Sigmoid colon (tissue), 7 donors: ENCODE data around the gene MPEG1. TPM values are rescaled to one million over a fixed set of nuclear protein-coding genes. Genes with fewer than 3 reads are reported as not detected.

Experiments used
- DNase-seq: peaks from one replicate; pipeline ENCODE4 v3.0.0-alpha.2; 2019
- H3K27ac ChIP-seq, 4 donors: fragments of 200-600 bp; sonication (generic); one replicate each; pipeline ENCODE4 v1.5.1; 2016 to 2019; ENCODE audit warnings: mild to moderate bottlenecking in 1 of 4
- H3K27me3 ChIP-seq, 3 donors: fragments of 200-600 bp; sonication (generic); one replicate each; pipeline ENCODE4 v1.5.1; 2019; ENCODE audit warnings: mild to moderate bottlenecking in 1 of 3
- H3K36me3 ChIP-seq, 4 donors: fragments of 200-600 bp; sonication (generic); one replicate each; pipeline ENCODE4 v1.5.1; 2016 to 2019
- H3K4me1 ChIP-seq, 4 donors: fragments of 200-600 bp; sonication (generic); one replicate each; pipeline ENCODE4 v1.5.1; 2017 to 2019
- H3K4me3 ChIP-seq, 4 donors: fragments of 200-600 bp; sonication (generic); one replicate each; pipeline ENCODE4 v1.5.1; 2017 to 2019; ENCODE audit warnings: mild to moderate bottlenecking in 2 of 4, moderate library complexity in 1 of 4
- H3K9me3 ChIP-seq, 4 donors: fragments of 200-600 bp in 3 of 4; sonication (generic) in 3 of 4; one replicate each; pipeline versions ENCODE4 v1.5.1 to v1.6.1; 2013 to 2019
- CTCF ChIP-seq, 4 experiments: fragments of 450-650 bp in 3 of 4; fragments of 200-600 bp in 1 of 4; IDR thresholded peaks; one replicate each; pipeline ENCODE4 v1.5.1; 2016 to 2019; ENCODE audit warnings: antibody characterized with exemption in 4 of 4, mild to moderate bottlenecking in 3 of 4, moderate library complexity in 2 of 4
- EP300 ChIP-seq, 4 donors: sonication (generic); formaldehyde crosslinking; IDR thresholded peaks; one replicate each; pipeline ENCODE4 v1.6.1; 2017; ENCODE audit warnings: antibody characterized with exemption in 4 of 4
- POLR2A ChIP-seq, 2 donors: fragments of 450-650 bp; IDR thresholded peaks; one replicate each; pipeline ENCODE4 v1.6.1; 2016; ENCODE audit warnings: antibody characterized with exemption in 2 of 2, mild to moderate bottlenecking in 2 of 2, moderate library complexity in 2 of 2
- POLR2AphosphoS5 ChIP-seq, 4 donors: sonication (generic); formaldehyde crosslinking; IDR thresholded peaks; one replicate each; pipeline ENCODE4 v1.6.1; 2017; ENCODE audit warnings: antibody characterized with exemption in 4 of 4
- WGBS, 2 donors: extraction: QIAGEN DNeasy Blood & Tissue Kit; methylation state at CpG; one replicate each; pipeline ENCODE4 v1.1.7; 2013; 5-methylcytosine and 5-hydroxymethylcytosine counted together
- intact Hi-C: fragments of 100-400 bp; cut with DNase I; formaldehyde crosslinking; loops from one replicate; pipeline ENCODE4 v1.15.1; 2023
- polyA plus RNA-seq, 3 donors: library from polyadenylated mRNA; stranded (reverse); fragments of 200-250 nt; gene quantifications; one replicate each; pipeline ENCODE4 v1.2.3, GENCODE V29; 2013
- total RNA-seq, 4 donors: library from RNA; depleted of rRNA; stranded (reverse); fragments of >200 nt; gene quantifications; one replicate each; pipeline ENCODE4 v1.1.0, GENCODE V29; 2016
- donor health status: healthy with polysubstance abuse.
- donor health status: Bipolar disorder and iron deficiency.
- donor health status: healthy.

MPEG1 gene
- total and polyA plus RNA-seq, 7 donors: 8.0 to 63.8 (median 15.6) TPM

- no peaks in the 10 kb centered on the region for H3K9me3 ChIP-seq
- peaks cover 0 to 14% (median 8%) of the 10 kb centered on the region in 4 donors for H3K4me1 ChIP-seq
- peak; percentile 55 to 69 (median 61) for TF ChIP-seq POLR2AphosphoS5 (IDR thresholded peaks at IDR 0.05)
- no peak for TF ChIP-seq EP300 (IDR thresholded peaks at IDR 0.05)
- TF ChIP-seq CTCF (IDR thresholded peaks at IDR 0.05): no peak
- peak overlapping the region in 3 of 4 donors; percentile 20 to 54 (median 29) for H3K27ac ChIP-seq
- DNase-seq: peak; percentile 94
- H3K36me3 ChIP-seq: peaks cover 0 to 12% (median 2%) of the 10 kb centered on the region in 4 donors
- H3K27me3 ChIP-seq: peaks cover 0 to 8% (median 0%) of the 10 kb centered on the region in 3 donors
- no peak overlapping the region for H3K4me3 ChIP-seq
- intact Hi-C loops: no loop called here
- WGBS, 2 donors: 41 to 69% methylated on average over 6 of the region's 6 CpGs
Measured at GRCh38 chr11:59187587-59187986, 25.1 kb downstream of the MPEG1 start.

- intact Hi-C loops: no loop called here
- no peak for DNase-seq
- Histone ChIP-seq H3K4me1 (peaks cover 0 to 14% (median 8%) of the 10 kb centered on the region in 4 donors), H3K4me3 (no peak overlapping the region), H3K27ac (peak overlapping the region; percentile 8 to 54 (median 28)), H3K9me3 (no peaks in the 10 kb centered on the region), H3K36me3 (peaks cover 0 to 8% (median 2%) of the 10 kb centered on the region in 4 donors), H3K27me3 (peaks cover 0 to 8% (median 0%) of the 10 kb centered on the region in 3 donors)
- no peak for TF ChIP-seq POLR2AphosphoS5 (IDR thresholded peaks at IDR 0.05)
- TF ChIP-seq EP300 (IDR thresholded peaks at IDR 0.05): no peak
- TF ChIP-seq CTCF (IDR thresholded peaks at IDR 0.05): no peak
- 34 to 69% methylated on average over 3 of the region's 3 CpGs for WGBS, 2 donors
Measured at GRCh38 chr11:59187035-59187434, 25.7 kb downstream of the MPEG1 start.

- peak overlapping the region; percentile 8 to 54 (median 28) for H3K27ac ChIP-seq
- H3K36me3 ChIP-seq: peaks cover 0 to under 1% (median 0%) of the 10 kb centered on the region in 4 donors
- TF ChIP-seq CTCF (IDR thresholded peaks at IDR 0.05): peak in 2 of 4 experiments; percentile 30 to 68
- TF ChIP-seq EP300 (IDR thresholded peaks at IDR 0.05): no peak
- TF ChIP-seq POLR2A (IDR thresholded peaks at IDR 0.05): peak in 1 of 2 donors; percentile 29
- H3K4me1 ChIP-seq: peaks cover 0 to 14% (median 8%) of the 10 kb centered on the region in 4 donors
- intact Hi-C loops: no loop called here
- H3K27me3 ChIP-seq: peaks cover 0 to 8% (median 0%) of the 10 kb centered on the region in 3 donors
- no peaks in the 10 kb centered on the region for H3K9me3 ChIP-seq
- no peak for DNase-seq
- WGBS, 2 donors: 12 to 64% methylated on average over 5 of the region's 5 CpGs
- no peak overlapping the region for H3K4me3 ChIP-seq
Measured at GRCh38 chr11:59186130-59186594, 26.6 kb downstream of the MPEG1 start.

GRCh38 chr11:59185386-59185945 lies 27.3 kb downstream of the MPEG1 start:
- TF ChIP-seq EP300 (IDR thresholded peaks at IDR 0.05) (no peak), POLR2AphosphoS5 (IDR thresholded peaks at IDR 0.05) (no peak), CTCF (IDR thresholded peaks at IDR 0.05) (no peak), POLR2A (IDR thresholded peaks at IDR 0.05) (no peak)
- intact Hi-C loops: no loop called here
- Histone ChIP-seq H3K4me3 (no peak overlapping the region), H3K27ac (peak overlapping the region in 2 of 4 donors; percentile 9 to 11), H3K9me3 (no peaks in the 10 kb centered on the region), H3K36me3 (no peaks in the 10 kb centered on the region), H3K4me1 (peaks cover 0 to 14% (median 8%) of the 10 kb centered on the region in 4 donors), H3K27me3 (peaks cover 0 to 8% (median 0%) of the 10 kb centered on the region in 3 donors)
- WGBS, 2 donors: 15 to 59% methylated on average over 5 of the region's 5 CpGs
- DNase-seq: no peak
